Dermis blood vessel endothelial cell (primary cell): ENCODE results near the gene SECTM1. TPM values are rescaled to one million over a fixed set of nuclear protein-coding genes. Genes with fewer than 3 reads are reported as not detected.

Experiments used
- DNase-seq: peaks from one replicate; pipeline ENCODE4 v3.0.0; 2010
- total RNA-seq: library from RNA; depleted of rRNA; stranded (reverse); fragments of >200 nt; gene quantifications from 2 replicates; pipeline ENCODE4 v1.2.3, GENCODE V29; 2014

Gene SECTM1
- total RNA-seq, 1 donor from 2014 or later: 3.6 TPM

DNA sequence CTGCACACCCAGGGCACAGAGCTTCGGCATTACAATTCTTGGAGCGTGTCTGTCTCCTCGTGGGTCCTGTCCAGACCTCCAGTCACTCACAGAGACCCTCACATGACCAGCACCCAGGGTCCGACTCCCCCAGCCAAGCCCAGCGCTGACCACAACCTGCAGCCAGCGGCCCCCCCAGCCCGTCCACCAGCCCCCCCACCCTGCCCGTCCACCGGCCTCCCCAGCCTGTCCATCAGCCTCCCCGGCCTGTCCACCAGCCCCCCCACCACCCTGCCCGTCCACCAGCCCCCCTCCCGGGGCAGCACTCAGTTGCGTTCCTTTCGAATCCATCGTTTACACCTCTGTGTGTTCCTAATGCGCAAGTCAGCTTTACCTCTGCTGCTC lies 5.8 kb downstream of the SECTM1 start:
- DNase-seq: no peak

- no peak for DNase-seq
Observed at GRCh38 chr17:82327289-82327688, 6.3 kb downstream of the SECTM1 start.

- DNase-seq: no peak
Observed at GRCh38 chr17:82325286-82326180, 8.0 kb downstream of the SECTM1 start.

- no peak for DNase-seq
Observed at GRCh38 chr17:82324566-82325285, 8.8 kb downstream of the SECTM1 start.

DNA sequence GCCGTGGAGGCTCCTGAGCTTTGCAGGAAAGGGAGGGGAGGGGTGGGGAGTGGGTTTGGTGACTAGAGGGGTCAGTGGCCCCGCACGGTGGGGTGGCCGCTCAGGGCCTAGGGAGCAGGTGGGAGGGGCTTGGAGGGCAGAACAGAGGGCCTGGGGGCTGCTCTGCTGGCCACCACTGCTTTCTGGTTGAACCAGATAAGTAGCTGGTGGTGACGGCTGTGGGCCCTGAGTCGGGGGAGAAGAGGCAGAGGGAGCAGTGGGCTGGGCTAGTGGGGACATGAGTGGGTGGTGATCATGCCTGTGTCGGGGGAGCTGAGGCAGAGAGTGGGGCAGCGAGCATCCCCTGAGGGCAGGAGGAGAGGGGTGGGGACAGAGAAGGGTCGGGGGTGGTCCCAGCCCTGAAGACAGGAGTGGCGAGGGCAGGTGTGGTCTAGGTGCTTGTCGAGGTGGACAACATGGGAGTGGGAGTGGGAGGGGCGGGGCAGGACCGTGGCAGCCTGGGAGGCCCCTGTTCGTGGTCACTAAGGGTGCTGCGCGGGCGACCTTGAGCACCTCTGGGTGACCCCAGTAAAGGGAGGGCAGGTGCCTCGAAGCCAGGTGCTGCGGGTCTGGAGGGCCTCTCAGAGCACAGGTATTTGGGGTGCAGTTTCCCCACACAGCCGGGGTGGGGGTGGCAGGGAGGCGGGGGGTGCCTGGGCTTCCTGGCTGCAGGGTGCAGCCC lies 9.9 kb downstream of the SECTM1 start:
- no peak for DNase-seq

GRCh38 chr17:82322526-82323453 lies 10.8 kb downstream of the SECTM1 start:
- no peak for DNase-seq

GRCh38 chr17:82321947-82322466 lies 11.6 kb downstream of the SECTM1 start:
- no peak for DNase-seq

- DNase-seq: peak; percentile 54
Observed at GRCh38 chr17:82320956-82321927, 12.3 kb downstream of the SECTM1 start.

- no peak for DNase-seq
Observed at GRCh38 chr17:82320140-82320840, 13.3 kb downstream of the SECTM1 start.

GRCh38 chr17:82319619-82320062 lies 13.9 kb downstream of the SECTM1 start:
- no peak for DNase-seq

DNA sequence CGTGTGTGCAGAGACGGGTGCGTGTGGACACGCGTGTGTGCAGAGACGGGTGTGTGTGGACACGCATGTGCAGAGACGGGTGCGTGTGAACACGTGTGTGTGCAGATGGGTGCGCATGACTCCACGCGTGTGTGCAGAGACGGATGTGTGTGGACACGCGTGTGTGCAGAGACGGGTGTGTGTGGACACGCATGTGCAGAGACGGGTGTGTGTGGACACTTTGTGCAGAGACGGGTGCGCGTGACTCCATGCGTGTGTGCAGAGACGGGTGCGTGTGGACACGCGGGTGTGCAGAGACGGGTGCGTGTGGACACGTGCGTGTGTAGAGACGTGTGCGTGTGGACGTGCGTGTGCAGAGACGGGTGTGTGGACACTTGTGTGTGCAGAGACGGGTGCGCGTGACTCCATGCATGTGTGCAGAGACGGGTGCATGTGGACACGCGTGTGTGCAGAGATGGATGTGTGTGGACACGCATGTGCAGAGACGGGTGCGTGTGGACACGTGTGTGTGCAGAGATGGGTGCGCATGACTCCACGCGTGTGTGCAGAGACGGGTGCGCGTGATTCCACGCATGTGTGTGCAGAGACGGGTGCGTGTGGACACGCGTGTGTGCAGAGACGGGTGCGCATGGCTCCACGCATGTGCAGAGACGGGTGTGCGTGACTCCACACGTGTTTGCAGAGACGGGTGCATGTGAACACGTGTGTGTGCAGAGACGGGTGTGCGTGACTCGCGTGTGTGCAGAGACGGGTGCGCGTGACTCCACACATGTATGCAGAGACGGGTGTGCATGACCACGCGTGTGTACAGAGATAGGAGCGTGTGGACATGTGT lies 14.6 kb downstream of the SECTM1 start:
- no peak for DNase-seq

- no peak for DNase-seq
Observed at GRCh38 chr17:82318169-82318498, 15.4 kb downstream of the SECTM1 start.

DNA sequence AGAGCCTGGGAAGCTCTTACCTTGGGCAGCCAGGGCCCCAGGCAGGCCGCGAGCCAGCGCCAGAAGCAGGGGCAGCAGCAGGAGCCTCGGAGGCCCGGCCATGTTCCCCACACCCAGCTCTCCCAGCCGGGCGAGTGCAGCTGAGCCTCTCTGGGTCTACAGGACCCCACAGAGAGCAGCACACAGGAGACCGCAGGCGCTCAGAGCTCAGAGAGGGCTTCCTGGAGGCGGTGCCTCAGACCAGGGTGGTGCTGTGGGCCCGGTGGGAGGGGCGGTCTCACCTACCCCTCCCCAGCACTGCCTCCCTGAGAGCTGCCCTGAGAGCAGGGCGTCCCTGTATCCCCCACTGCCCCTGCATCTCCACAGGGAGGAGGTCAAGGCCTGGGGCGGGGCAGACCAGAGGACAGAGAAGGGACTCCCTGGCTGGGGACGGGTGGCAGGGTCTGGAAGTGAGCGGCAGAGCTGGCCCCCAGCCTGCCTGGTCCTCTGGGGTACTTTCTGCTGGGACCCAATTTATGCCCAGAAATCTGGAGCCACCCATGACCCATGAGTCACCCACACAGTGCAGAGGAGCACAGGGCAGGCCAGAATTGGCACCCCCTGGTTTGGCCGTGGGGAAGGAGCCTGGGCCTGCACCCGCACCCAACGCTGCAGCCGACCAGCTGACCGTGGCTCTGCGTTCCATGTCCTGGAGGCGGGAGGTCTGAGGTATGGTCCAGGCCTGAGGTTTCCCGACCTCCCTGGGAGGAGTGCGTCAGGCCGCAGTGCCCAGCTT lies 16.0 kb downstream of the SECTM1 start, which contains the start of gene CD7:
Gene CD7, minus strand, starts transcription at position 215 of the 775 bp plus-strand sequence. Its CDS starts 113 bp downstream, at position 102.
- no peak for DNase-seq

DNA sequence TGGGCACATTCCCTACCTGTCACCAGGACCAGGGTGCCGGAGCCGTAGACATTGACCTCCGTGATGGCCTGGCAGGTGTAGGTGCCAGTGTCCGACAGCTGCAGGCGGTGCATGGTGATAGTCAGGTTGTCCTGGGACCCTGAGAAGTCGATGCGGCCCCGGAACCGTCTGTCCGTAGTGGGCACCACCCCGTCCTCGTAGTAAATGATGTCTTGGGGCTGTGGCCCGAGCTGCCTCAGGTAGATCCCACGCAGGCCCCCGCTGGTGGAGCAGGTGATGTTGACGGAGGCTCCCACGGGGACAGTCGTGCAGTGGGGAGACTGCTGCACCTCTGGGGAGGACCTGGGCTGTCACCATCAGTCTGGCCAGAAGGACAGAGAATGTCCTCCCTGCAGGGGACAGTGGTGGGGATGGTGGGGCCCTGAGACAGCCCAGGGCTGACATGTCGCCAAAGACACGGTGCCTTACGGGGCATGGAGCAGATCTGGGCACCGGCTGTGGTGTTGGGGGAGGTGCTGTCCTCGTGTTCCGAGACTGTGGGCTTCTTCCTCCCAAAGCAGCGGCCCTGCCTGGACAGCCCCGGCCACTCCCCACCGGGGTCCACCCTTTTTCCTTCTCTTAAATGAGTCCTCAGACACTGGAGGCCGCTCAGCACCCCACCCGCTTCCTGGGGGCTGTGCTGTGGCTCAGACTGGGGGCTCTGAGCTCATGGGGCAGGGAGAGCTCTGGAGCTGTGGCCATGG lies 16.7 kb downstream of the SECTM1 start:
- no peak for DNase-seq

GRCh38 chr17:82315703-82316358 lies 17.7 kb downstream of the SECTM1 start:
- DNase-seq: no peak

DNA sequence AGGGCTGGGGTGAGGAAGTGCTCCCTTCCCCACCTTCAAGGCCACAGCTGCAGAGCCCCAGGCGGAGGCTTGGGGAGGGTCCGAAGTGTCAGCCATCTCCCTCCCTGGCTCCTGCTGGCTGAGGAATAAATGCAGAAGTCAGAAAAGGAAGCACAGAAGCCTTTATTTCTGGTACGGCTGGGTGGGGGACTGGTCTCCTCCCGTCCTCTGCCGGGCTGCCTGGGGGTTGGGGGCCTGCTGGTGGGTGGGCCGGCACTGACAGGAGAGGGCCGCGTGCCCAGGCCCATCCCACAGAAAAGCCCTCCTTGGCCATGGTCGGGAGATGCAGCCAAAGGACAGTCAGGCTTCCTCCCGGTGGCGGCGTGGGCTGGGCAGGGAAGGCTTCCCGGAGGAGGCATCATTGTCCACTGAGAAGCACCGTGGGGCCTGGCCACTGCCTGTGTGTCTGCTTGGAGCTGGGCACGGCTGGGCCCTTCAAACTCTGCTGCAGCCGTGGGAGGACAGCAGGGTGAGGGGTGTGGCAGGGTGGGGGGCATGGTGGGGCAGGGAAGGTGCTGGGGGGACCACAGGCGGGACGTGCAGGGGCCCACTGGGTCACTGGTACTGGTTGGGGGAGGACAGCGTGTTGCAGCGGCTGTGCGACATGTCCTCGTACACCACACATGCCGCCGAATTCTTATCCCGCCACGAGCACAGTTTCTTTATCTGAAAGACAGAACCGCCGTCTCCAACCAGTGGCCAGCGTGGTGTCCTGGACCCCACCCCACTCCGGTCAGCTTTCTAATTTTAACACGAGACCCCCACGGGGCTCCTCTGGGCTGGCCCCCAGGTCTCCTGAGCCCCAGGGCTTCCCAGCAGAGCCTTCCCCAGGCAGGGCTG lies 18.6 kb downstream of the SECTM1 start:
- no peak for DNase-seq
